Measurements from ENCODE around the gene ETV1.

Gene ETV1

GRCh38 chr7:13846386-13846785 lies 143.1 kb downstream of the ETV1 start:
- no peak overlapping the region for H3K27ac ChIP-seq

GRCh38 chr7:13845601-13846000 lies 143.9 kb downstream of the ETV1 start:
- no peak overlapping the region for H3K27ac ChIP-seq
- no peak overlapping the region for H3K4me3 ChIP-seq

More at GRCh38 chr7:13846386-13846785, 143.1 kb downstream of the ETV1 start:
- no peak overlapping the region for H3K4me3 ChIP-seq

GRCh38 chr7:13844954-13845353 lies 144.5 kb downstream of the ETV1 start:
- Histone ChIP-seq H3K27ac (no peak overlapping the region), H3K4me3 (no peak overlapping the region)

GRCh38 chr7:13841284-13841683 lies 148.2 kb downstream of the ETV1 start:
- H3K4me3 ChIP-seq: no peak overlapping the region
- no peak overlapping the region for H3K27ac ChIP-seq
